ENCODE measurements around the gene GRK7. TPM values are rescaled to one million over a fixed set of nuclear protein-coding genes. Genes with fewer than 3 reads are reported as not detected.

The GRK7 gene
- total RNA-seq, 1 donor from 2014 or later, result not detected

GRCh38 chr3:141724186-141724585 is 39.0 kb upstream of the GRK7 start:
- FAIRE-seq (no peak), DNase-seq (ENCODE audit: low read depth) (no peak)
- H3K4me3 ChIP-seq (ENCODE audit: insufficient read depth, low read depth, low read length), result no peak overlapping the region
- H3K36me3 Mint-ChIP-seq (ENCODE audit: low read depth, unreplicated experiment), result peaks cover 3% of the 10 kb centered on the region
- no peaks in the 10 kb centered on the region for H3K36me3 ChIP-seq (ENCODE audit: insufficient read depth, low read length)
- no peak overlapping the region for H2AFZ ChIP-seq (ENCODE audit: low read depth, low read length)
- TF ChIP-seq EZH2 (IDR thresholded peaks at IDR 0.05; ENCODE audit: insufficient read depth, low read length) (no peak), CTCF (IDR thresholded peaks at IDR 0.05; ENCODE audit: insufficient read depth, low read depth, low read length) (no peak)
- no peaks in the 10 kb centered on the region for H4K20me1 ChIP-seq (ENCODE audit: insufficient read depth, low read length)
- H3K9me3 ChIP-seq (ENCODE audit: insufficient read depth, low read depth, low read length), result no peaks in the 10 kb centered on the region
- no peaks in the 10 kb centered on the region for H3K9me3 Mint-ChIP-seq (ENCODE audit: unreplicated experiment)
- no peaks in the 10 kb centered on the region for H3K27me3 ChIP-seq (ENCODE audit: insufficient read depth, low read length)
- H3K4me1 Mint-ChIP-seq (ENCODE audit: low read depth, unreplicated experiment), result no peaks in the 10 kb centered on the region
- H3K27ac ChIP-seq (ENCODE audit: low read depth, low read length), result no peak overlapping the region
- H3K9ac ChIP-seq (ENCODE audit: low read length), result no peak overlapping the region
- no peak overlapping the region for H3K4me2 ChIP-seq (ENCODE audit: low read length)
- no peak overlapping the region for H3K4me3 Mint-ChIP-seq (ENCODE audit: unreplicated experiment)
- no peaks in the 10 kb centered on the region for H3K4me1 ChIP-seq (ENCODE audit: insufficient read depth, low read length)
- H3K79me2 ChIP-seq (ENCODE audit: insufficient read depth, low read length), result no peaks in the 10 kb centered on the region
- no peaks in the 10 kb centered on the region for H3K27me3 Mint-ChIP-seq (ENCODE audit: low read depth, unreplicated experiment)
- H3K27ac Mint-ChIP-seq (ENCODE audit: unreplicated experiment), result no peak overlapping the region

- Histone ChIP-seq H3K9ac (ENCODE audit: low read length) (no peak overlapping the region), H3K27me3 (ENCODE audit: insufficient read depth, low read length) (no peaks in the 10 kb centered on the region), H3K36me3 (ENCODE audit: insufficient read depth, low read length) (no peaks in the 10 kb centered on the region), H3K4me2 (ENCODE audit: low read length) (no peak overlapping the region), H3K4me3 (ENCODE audit: insufficient read depth, low read depth, low read length) (no peak overlapping the region), H3K4me1 (ENCODE audit: insufficient read depth, low read length) (no peaks in the 10 kb centered on the region), H3K79me2 (ENCODE audit: insufficient read depth, low read length) (no peaks in the 10 kb centered on the region), H2AFZ (ENCODE audit: low read depth, low read length) (no peak overlapping the region), H3K9me3 (ENCODE audit: insufficient read depth, low read depth, low read length) (no peaks in the 10 kb centered on the region), H3K27ac (ENCODE audit: low read depth, low read length) (no peak overlapping the region), H4K20me1 (ENCODE audit: insufficient read depth, low read length) (no peaks in the 10 kb centered on the region)
- H3K4me3 Mint-ChIP-seq (ENCODE audit: unreplicated experiment), result no peak overlapping the region
- no peaks in the 10 kb centered on the region for H3K27me3 Mint-ChIP-seq (ENCODE audit: low read depth, unreplicated experiment)
- H3K4me1 Mint-ChIP-seq (ENCODE audit: low read depth, unreplicated experiment), result no peaks in the 10 kb centered on the region
- no peaks in the 10 kb centered on the region for H3K9me3 Mint-ChIP-seq (ENCODE audit: unreplicated experiment)
- no peak for FAIRE-seq
- no peaks in the 10 kb centered on the region for H3K36me3 Mint-ChIP-seq (ENCODE audit: low read depth, unreplicated experiment)
- DNase-seq (ENCODE audit: low read depth), result no peak
- H3K27ac Mint-ChIP-seq (ENCODE audit: unreplicated experiment), result no peak overlapping the region
- TF ChIP-seq EZH2 (IDR thresholded peaks at IDR 0.05; ENCODE audit: insufficient read depth, low read length) (no peak), CTCF (IDR thresholded peaks at IDR 0.05; ENCODE audit: insufficient read depth, low read depth, low read length) (no peak)
Measured at GRCh38 chr3:141725036-141725435, 38.2 kb upstream of the GRK7 start.

- Histone ChIP-seq H3K4me3 (ENCODE audit: insufficient read depth, low read depth, low read length) (no peak overlapping the region), H3K36me3 (ENCODE audit: insufficient read depth, low read length) (no peaks in the 10 kb centered on the region), H3K27me3 (ENCODE audit: insufficient read depth, low read length) (no peaks in the 10 kb centered on the region), H4K20me1 (ENCODE audit: insufficient read depth, low read length) (no peaks in the 10 kb centered on the region), H2AFZ (ENCODE audit: low read depth, low read length) (no peak overlapping the region), H3K4me1 (ENCODE audit: insufficient read depth, low read length) (no peaks in the 10 kb centered on the region), H3K9me3 (ENCODE audit: insufficient read depth, low read depth, low read length) (no peaks in the 10 kb centered on the region), H3K27ac (ENCODE audit: low read depth, low read length) (no peak overlapping the region), H3K4me2 (ENCODE audit: low read length) (no peak overlapping the region), H3K9ac (ENCODE audit: low read length) (no peak overlapping the region), H3K79me2 (ENCODE audit: insufficient read depth, low read length) (no peaks in the 10 kb centered on the region)
- no peaks in the 10 kb centered on the region for H3K27me3 Mint-ChIP-seq (ENCODE audit: low read depth, unreplicated experiment)
- H3K36me3 Mint-ChIP-seq (ENCODE audit: low read depth, unreplicated experiment), result no peaks in the 10 kb centered on the region
- no peak for TF ChIP-seq CTCF (IDR thresholded peaks at IDR 0.05; ENCODE audit: insufficient read depth, low read depth, low read length)
- no peak for TF ChIP-seq EZH2 (IDR thresholded peaks at IDR 0.05; ENCODE audit: insufficient read depth, low read length)
- no peak overlapping the region for H3K27ac Mint-ChIP-seq (ENCODE audit: unreplicated experiment)
- H3K4me3 Mint-ChIP-seq (ENCODE audit: unreplicated experiment), result no peak overlapping the region
- no peaks in the 10 kb centered on the region for H3K9me3 Mint-ChIP-seq (ENCODE audit: unreplicated experiment)
- FAIRE-seq (no peak), DNase-seq (ENCODE audit: low read depth) (no peak)
- no peaks in the 10 kb centered on the region for H3K4me1 Mint-ChIP-seq (ENCODE audit: low read depth, unreplicated experiment)
Measured at GRCh38 chr3:141726483-141726882, 36.7 kb upstream of the GRK7 start.
